Measurements from ENCODE around the gene PHF20. TPM values are rescaled to one million over a fixed set of nuclear protein-coding genes. Genes with fewer than 3 reads are reported as not detected.

Gene PHF20
- total and polyA plus RNA-seq, 2 of the 13 experiments (the other 11 are each of a cell fraction or from before 2014, with no cell fraction given) = 22.8 to 34.1 TPM

- TF ChIP-seq, protein P1, sequence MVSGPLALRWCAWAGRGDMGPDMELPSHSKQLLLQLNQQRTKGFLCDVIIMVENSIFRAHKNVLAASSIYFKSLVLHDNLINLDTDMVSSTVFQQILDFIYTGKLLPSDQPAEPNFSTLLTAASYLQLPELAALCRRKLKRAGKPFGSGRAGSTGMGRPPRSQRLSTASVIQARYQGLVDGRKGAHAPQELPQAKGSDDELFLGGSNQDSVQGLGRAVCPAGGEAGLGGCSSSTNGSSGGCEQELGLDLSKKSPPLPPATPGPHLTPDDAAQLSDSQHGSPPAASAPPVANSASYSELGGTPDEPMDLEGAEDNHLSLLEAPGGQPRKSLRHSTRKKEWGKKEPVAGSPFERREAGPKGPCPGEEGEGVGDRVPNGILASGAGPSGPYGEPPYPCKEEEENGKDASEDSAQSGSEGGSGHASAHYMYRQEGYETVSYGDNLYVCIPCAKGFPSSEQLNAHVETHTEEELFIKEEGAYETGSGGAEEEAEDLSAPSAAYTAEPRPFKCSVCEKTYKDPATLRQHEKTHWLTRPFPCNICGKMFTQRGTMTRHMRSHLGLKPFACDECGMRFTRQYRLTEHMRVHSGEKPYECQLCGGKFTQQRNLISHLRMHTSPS (CRISPR knock-in tag; IDR thresholded peaks at IDR 0.05; ENCODE audit: low read depth) = peak; percentile 68; the same call in 1 of the 2 replicates
- TF ChIP-seq JUNB (CRISPR knock-in tag; IDR thresholded peaks at IDR 0.05; ENCODE audit: borderline replicate concordance) (peak; percentile 39; the same call in 1 of the 2 replicates), CHCHD3 (CRISPR knock-in tag; IDR thresholded peaks at IDR 0.05) (peak; percentile 61; the same call in 1 of the 2 replicates), ZFP36L2 (CRISPR knock-in tag; IDR thresholded peaks at IDR 0.05) (peak; percentile 88), HOXA3 (CRISPR knock-in tag; IDR thresholded peaks at IDR 0.05) (peak; percentile 99), MIER2 (CRISPR knock-in tag; IDR thresholded peaks at IDR 0.05) (peak; percentile 30; the same call in 1 of the 2 replicates), ZNF225 (CRISPR knock-in tag; IDR thresholded peaks at IDR 0.05) (peak; percentile 96), NR2F2 (IDR thresholded peaks at IDR 0.05; ENCODE audit: borderline replicate concordance, low read depth) (no peak), ZUFSP (CRISPR knock-in tag; IDR thresholded peaks at IDR 0.05; ENCODE audit: borderline replicate concordance) (no peak), MATR3 (CRISPR knock-in tag; IDR thresholded peaks at IDR 0.05) (no peak), ZBTB44 (CRISPR knock-in tag; IDR thresholded peaks at IDR 0.05) (peak; percentile 89), ZNF747 (CRISPR knock-in tag; IDR thresholded peaks at IDR 0.05; ENCODE audit: borderline replicate concordance) (no peak; the same call in 1 of the 2 replicates), ARNT (IDR thresholded peaks at IDR 0.05) (no peak), KLF9 (CRISPR knock-in tag; IDR thresholded peaks at IDR 0.05; ENCODE audit: low read depth) (peak; percentile 99), CTCF (CRISPR knock-in tag; IDR thresholded peaks at IDR 0.05) (0 out of 2 replicates have a peak, but pooled peaks have one; percentile 16)
- TF ChIP-seq, protein P2, sequence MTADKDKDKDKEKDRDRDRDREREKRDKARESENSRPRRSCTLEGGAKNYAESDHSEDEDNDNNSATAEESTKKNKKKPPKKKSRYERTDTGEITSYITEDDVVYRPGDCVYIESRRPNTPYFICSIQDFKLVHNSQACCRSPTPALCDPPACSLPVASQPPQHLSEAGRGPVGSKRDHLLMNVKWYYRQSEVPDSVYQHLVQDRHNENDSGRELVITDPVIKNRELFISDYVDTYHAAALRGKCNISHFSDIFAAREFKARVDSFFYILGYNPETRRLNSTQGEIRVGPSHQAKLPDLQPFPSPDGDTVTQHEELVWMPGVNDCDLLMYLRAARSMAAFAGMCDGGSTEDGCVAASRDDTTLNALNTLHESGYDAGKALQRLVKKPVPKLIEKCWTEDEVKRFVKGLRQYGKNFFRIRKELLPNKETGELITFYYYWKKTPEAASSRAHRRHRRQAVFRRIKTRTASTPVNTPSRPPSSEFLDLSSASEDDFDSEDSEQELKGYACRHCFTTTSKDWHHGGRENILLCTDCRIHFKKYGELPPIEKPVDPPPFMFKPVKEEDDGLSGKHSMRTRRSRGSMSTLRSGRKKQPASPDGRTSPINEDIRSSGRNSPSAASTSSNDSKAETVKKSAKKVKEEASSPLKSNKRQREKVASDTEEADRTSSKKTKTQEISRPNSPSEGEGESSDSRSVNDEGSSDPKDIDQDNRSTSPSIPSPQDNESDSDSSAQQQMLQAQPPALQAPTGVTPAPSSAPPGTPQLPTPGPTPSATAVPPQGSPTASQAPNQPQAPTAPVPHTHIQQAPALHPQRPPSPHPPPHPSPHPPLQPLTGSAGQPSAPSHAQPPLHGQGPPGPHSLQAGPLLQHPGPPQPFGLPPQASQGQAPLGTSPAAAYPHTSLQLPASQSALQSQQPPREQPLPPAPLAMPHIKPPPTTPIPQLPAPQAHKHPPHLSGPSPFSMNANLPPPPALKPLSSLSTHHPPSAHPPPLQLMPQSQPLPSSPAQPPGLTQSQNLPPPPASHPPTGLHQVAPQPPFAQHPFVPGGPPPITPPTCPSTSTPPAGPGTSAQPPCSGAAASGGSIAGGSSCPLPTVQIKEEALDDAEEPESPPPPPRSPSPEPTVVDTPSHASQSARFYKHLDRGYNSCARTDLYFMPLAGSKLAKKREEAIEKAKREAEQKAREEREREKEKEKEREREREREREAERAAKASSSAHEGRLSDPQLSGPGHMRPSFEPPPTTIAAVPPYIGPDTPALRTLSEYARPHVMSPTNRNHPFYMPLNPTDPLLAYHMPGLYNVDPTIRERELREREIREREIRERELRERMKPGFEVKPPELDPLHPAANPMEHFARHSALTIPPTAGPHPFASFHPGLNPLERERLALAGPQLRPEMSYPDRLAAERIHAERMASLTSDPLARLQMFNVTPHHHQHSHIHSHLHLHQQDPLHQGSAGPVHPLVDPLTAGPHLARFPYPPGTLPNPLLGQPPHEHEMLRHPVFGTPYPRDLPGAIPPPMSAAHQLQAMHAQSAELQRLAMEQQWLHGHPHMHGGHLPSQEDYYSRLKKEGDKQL (CRISPR knock-in tag; IDR thresholded peaks at IDR 0.05; ENCODE audit: low read depth) = 0 out of 2 replicates have a peak, but pooled peaks have one; percentile 55
Measured at GRCh38 chr20:35771689-35772562, at the start of gene PHF20 (continued).
